Measurements from ENCODE around the gene BAMBI. TPM values are rescaled to one million over a fixed set of nuclear protein-coding genes. Genes with fewer than 3 reads are reported as not detected.

The BAMBI gene
- total and polyA plus RNA-seq, 2 of the 8 experiments (the other 6 are each of a cell fraction or from before 2014, with no cell fraction given): 5.6 to 26.4 TPM

GRCh38 chr10:28722065-28722803 lies 44.9 kb downstream of the BAMBI start:
- Histone ChIP-seq H4K5ac (ENCODE audit: insufficient read length, low read depth, low read length) (no peak overlapping the region), H2BK12ac (ENCODE audit: low read depth, low read length) (peak overlapping the region; percentile 75; the same call in 1 of the 2 replicates), H3K4me1 (replicated peaks in 1 of 4; ENCODE audit: control insufficient read depth in 3 of 4, insufficient read depth in 4 of 4, low read length in 3 of 4) (peaks cover 0 to 7% (median 4%) of the 10 kb centered on the region in 4 experiments; a peak in 5 of 7 replicates), H3K4me3 (ENCODE audit: extremely low read depth in 1 of 4, insufficient read depth in 2 of 4, low read depth in 3 of 4, low read length in 4 of 4) (peak overlapping the region; percentile 42 to 68 (median 60)), H4K20me1 (replicated peaks in 1 of 2; ENCODE audit: control insufficient read depth in 1 of 2, insufficient read depth in 2 of 2, low read length in 2 of 2) (no peaks in the 10 kb centered on the region), H3K27ac (ENCODE audit: low read depth, low read length) (no peak overlapping the region), H2AK5ac (ENCODE audit: low read depth, low read length) (no peak overlapping the region), H3K36me3 (ENCODE audit: control insufficient read depth in 2 of 4, insufficient read depth in 4 of 4, low read length in 3 of 4) (no peaks in the 10 kb centered on the region), H3K79me2 (ENCODE audit: control insufficient read depth in 1 of 2, insufficient read depth in 2 of 2, low read length in 2 of 2) (no peaks in the 10 kb centered on the region), H3K9me3 (ENCODE audit: insufficient read depth in 2 of 2, low read depth in 1 of 2, low read length in 1 of 2) (no peaks in the 10 kb centered on the region), H3K14ac (ENCODE audit: insufficient read length) (no peak overlapping the region), H3K23me2 (ENCODE audit: low read depth, low read length) (peaks cover 6% of the 10 kb centered on the region; the same call in 1 of the 2 replicates), H4K8ac (ENCODE audit: extremely low read depth, insufficient read depth, low read length) (peak overlapping the region; percentile 58; the same call in 1 of the 2 replicates), H2BK120ac (replicated peaks; ENCODE audit: low read depth, low read length) (peak overlapping the region; percentile 44), H2BK5ac (ENCODE audit: low read depth, low read length) (no peak overlapping the region), H2AFZ (ENCODE audit: low read length) (peak overlapping the region; percentile 63; the same call in 1 of the 2 replicates), H2BK15ac (ENCODE audit: low read length) (no peak overlapping the region), H3K27me3 (replicated peaks in 1 of 4; ENCODE audit: control insufficient read depth in 3 of 4, extremely low read depth in 1 of 4, insufficient read depth in 3 of 4, low read length in 3 of 4) (peaks cover 0 to 8% (median 6%) of the 10 kb centered on the region in 4 experiments; a peak in 3 of 7 replicates), H3K4me2 (ENCODE audit: insufficient read depth in 1 of 2, low read depth in 2 of 2, low read length in 2 of 2) (peak overlapping the region; percentile 72 to 91), H3K9ac (replicated peaks in 1 of 4; ENCODE audit: extremely low read depth in 1 of 4, low read depth in 3 of 4, low read length in 3 of 4) (peak overlapping the region in 2 of 4 experiments; percentile 45 to 46; a peak in 4 of 7 replicates), H3K56ac (replicated peaks; ENCODE audit: insufficient read length, low read depth, low read length) (no peak overlapping the region), H4K91ac (replicated peaks; ENCODE audit: insufficient read length, low read length) (peak overlapping the region; percentile 5), H3K79me1 (ENCODE audit: low read depth, low read length) (no peaks in the 10 kb centered on the region), H2BK20ac (ENCODE audit: low read length) (no peak overlapping the region), H3K18ac (ENCODE audit: extremely low read depth, low read length) (peak overlapping the region; percentile 64), H3K23ac (ENCODE audit: insufficient read length) (no peak overlapping the region), H3K4ac (replicated peaks; ENCODE audit: insufficient read length, low read depth, low read length) (peak overlapping the region; percentile 83)
- POLR2A ChIA-PET (ENCODE audit: partially characterized antibody): interaction anchor here (0.5 to 1.6 kb wide), 5 partner anchors 9 to 269 kb away, joined by 3 to 5 read pairs (median 3); no protein-coding TSS in a partner anchor
- FAIRE-seq: no peak
- WGBS, 2 experiments (ENCODE audit: extremely low coverage in 1 of 2, insufficient coverage in 1 of 2, insufficient read length in 1 of 2, insufficient replicate concordance in 2 of 2, low coverage in 1 of 2, low lambda C conversion rate in 2 of 2, missing lambda C conversion rate in 1 of 2): 2% methylated on average over 46 of the region's 46 CpGs; no CpG with 5 or more reads in 1 of the 2 experiments
- DNase-seq (ENCODE audit: low read depth in 1 of 2, low spot score in 2 of 2): peak; percentile 36 to 82
- CTCF ChIA-PET (ENCODE audit: partially characterized antibody): interaction anchor here (1.0 to 1.6 kb wide), 6 partner anchors 58 to 269 kb away, joined by 3 to 5 read pairs (median 3); no protein-coding TSS in a partner anchor
- TF ChIP-seq SAP30 (IDR thresholded peaks at IDR 0.05; ENCODE audit: insufficient read depth, insufficient replicate concordance, low read length): no peak
- TF ChIP-seq E2F6 (IDR thresholded peaks at IDR 0.05): peak; percentile 96
- no peak; the same call in 1 of the 2 replicates for TF ChIP-seq SP4 (IDR thresholded peaks at IDR 0.05; ENCODE audit: low read length)
- peak; percentile 38; the same call in 1 of the 2 replicates for TF ChIP-seq POLR2AphosphoS5 (IDR thresholded peaks at IDR 0.05; ENCODE audit: low read depth, low read length)
- TF ChIP-seq RAD21 (IDR thresholded peaks at IDR 0.05 in 1 of 2, conservative IDR thresholded peaks at IDR 0.05 in 1 of 2; ENCODE audit: low read depth in 2 of 2, low read length in 2 of 2): no peak; a peak in 1 of 4 replicates
- peak; percentile 32; the same call in 1 of the 2 replicates for TF ChIP-seq SUZ12 (IDR thresholded peaks at IDR 0.05; ENCODE audit: low read length)
- TF ChIP-seq CBX8 (IDR thresholded peaks at IDR 0.05; ENCODE audit: borderline replicate concordance, low read depth, low read length): no peak
- TF ChIP-seq ATF3 (IDR thresholded peaks at IDR 0.05; ENCODE audit: insufficient read depth, low read depth, low read length): no peak
- TF ChIP-seq, protein P1, sequence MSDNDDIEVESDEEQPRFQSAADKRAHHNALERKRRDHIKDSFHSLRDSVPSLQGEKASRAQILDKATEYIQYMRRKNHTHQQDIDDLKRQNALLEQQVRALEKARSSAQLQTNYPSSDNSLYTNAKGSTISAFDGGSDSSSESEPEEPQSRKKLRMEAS (IDR thresholded peaks at IDR 0.05): peak; percentile 99

All from H1 (cell line).